Loucy (cell line): ENCODE data around the gene PPP1R12B.
"Not testable (repeated sequence)": the region's sequence is repeated elsewhere in the genome, so short reads cannot be mapped to it uniquely, and the experiment has no call there.

ENCODE experiments used
- CTCF ChIP-seq: fragments of 200-600 bp; sonication (generic); conservative IDR thresholded peaks from 2 replicates; pipeline ENCODE4 v1.5.1; 2014; ENCODE audit warnings: mild to moderate bottlenecking, antibody characterized with exemption, low read length
- EZH2phosphoT487 ChIP-seq: fragments of 200-600 bp; IDR thresholded peaks from 2 replicates; pipeline ENCODE4 v1.6.1; 2018; ENCODE audit warnings: antibody characterized with exemption, mild to moderate bottlenecking, moderate library complexity, borderline replicate concordance

- not testable (repeated sequence) for TF ChIP-seq CTCF, EZH2phosphoT487
These were observed 165.4 kb downstream of the PPP1R12B start for GRCh38 chr1:202513875-202514274.
